ENCODE data around the gene SLC39A11. TPM values are rescaled to one million over a fixed set of nuclear protein-coding genes. Genes with fewer than 3 reads are reported as not detected.

The SLC39A11 gene
- polyA plus RNA-seq, 1 donor from 2014 or later = 8.0 TPM

- no peak for TF ChIP-seq EZH2 (IDR thresholded peaks at IDR 0.05; ENCODE audit: borderline replicate concordance, insufficient read depth, low read length, poor library complexity, severe bottlenecking)
- TF ChIP-seq MXI1 (conservative IDR thresholded peaks at IDR 0.05; ENCODE audit: poor library complexity, severe bottlenecking) = no peak
These were observed 63.5 kb downstream of the SLC39A11 start (continued) for GRCh38 chr17:73029021-73029420.

GRCh38 chr17:73028299-73028755 lies 64.2 kb downstream of the SLC39A11 start:
- Histone ChIP-seq H3K4me3 (ENCODE audit: low read length) (no peak overlapping the region), H3K9me3 (ENCODE audit: low read length) (no peaks in the 10 kb centered on the region), H3K27ac (ENCODE audit: low read length) (no peak overlapping the region), H3K36me3 (ENCODE audit: insufficient read depth, low read length) (no peaks in the 10 kb centered on the region), H4K20me1 (ENCODE audit: insufficient read depth) (no peaks in the 10 kb centered on the region), H3K27me3 (ENCODE audit: insufficient read depth, low read depth, low read length) (no peaks in the 10 kb centered on the region), H3K9me2 (ENCODE audit: insufficient read depth, low read length) (no peaks in the 10 kb centered on the region), H3K9ac (ENCODE audit: low read length) (no peak overlapping the region), H3K4me2 (ENCODE audit: low read length) (no peak overlapping the region), H3K79me2 (replicated peaks; ENCODE audit: insufficient read depth, low read length) (no peaks in the 10 kb centered on the region), H2AFZ (ENCODE audit: low read depth, low read length) (no peak overlapping the region), H3F3A (ENCODE audit: insufficient read depth, low read length, poor library complexity, severe bottlenecking) (no peaks in the 10 kb centered on the region)
- no peak for TF ChIP-seq SMC3 (conservative IDR thresholded peaks at IDR 0.05; ENCODE audit: poor library complexity)

GRCh38 chr17:73027130-73027741 lies 65.3 kb downstream of the SLC39A11 start:
- Histone ChIP-seq H3K4me2 (ENCODE audit: low read length) (no peak overlapping the region), H3K9ac (ENCODE audit: low read length) (no peak overlapping the region), H3K9me2 (ENCODE audit: insufficient read depth, low read length) (no peaks in the 10 kb centered on the region), H2AFZ (ENCODE audit: low read depth, low read length) (no peak overlapping the region), H4K20me1 (ENCODE audit: insufficient read depth) (no peaks in the 10 kb centered on the region), H3K9me3 (ENCODE audit: low read length) (no peaks in the 10 kb centered on the region), H3K79me2 (replicated peaks; ENCODE audit: insufficient read depth, low read length) (no peaks in the 10 kb centered on the region), H3K4me3 (ENCODE audit: low read length) (no peak overlapping the region), H3K27ac (ENCODE audit: low read length) (no peak overlapping the region), H3F3A (ENCODE audit: insufficient read depth, low read length, poor library complexity, severe bottlenecking) (no peaks in the 10 kb centered on the region), H3K36me3 (ENCODE audit: insufficient read depth, low read length) (no peaks in the 10 kb centered on the region), H3K27me3 (ENCODE audit: insufficient read depth, low read depth, low read length) (no peaks in the 10 kb centered on the region)
- no peak for TF ChIP-seq EP300 (conservative IDR thresholded peaks at IDR 0.05; ENCODE audit: poor library complexity, severe bottlenecking)
- TF ChIP-seq SMC3 (conservative IDR thresholded peaks at IDR 0.05; ENCODE audit: poor library complexity) = no peak

- no peak for TF ChIP-seq EZH2 (IDR thresholded peaks at IDR 0.05; ENCODE audit: borderline replicate concordance, insufficient read depth, low read length, poor library complexity, severe bottlenecking)
- no peak for TF ChIP-seq POLR2AphosphoS5 (IDR thresholded peaks at IDR 0.05)
- TF ChIP-seq SMC3 (conservative IDR thresholded peaks at IDR 0.05; ENCODE audit: poor library complexity) = no peak
- TF ChIP-seq RAD21 (conservative IDR thresholded peaks at IDR 0.05) = no peak
- no peak for TF ChIP-seq EP300 (conservative IDR thresholded peaks at IDR 0.05; ENCODE audit: poor library complexity, severe bottlenecking)
- no peak for TF ChIP-seq CTCF (IDR thresholded peaks at IDR 0.05; ENCODE audit: poor library complexity, severe bottlenecking)
- TF ChIP-seq REST (IDR thresholded peaks at IDR 0.05; ENCODE audit: borderline replicate concordance) = no peak
- no peak for TF ChIP-seq TAF1 (IDR thresholded peaks at IDR 0.05; ENCODE audit: low read depth)
- TF ChIP-seq MXI1 (conservative IDR thresholded peaks at IDR 0.05; ENCODE audit: poor library complexity, severe bottlenecking) = no peak
- no peak overlapping the region for H3K4me3 ChIP-seq (ENCODE audit: low read length)
- no peaks in the 10 kb centered on the region for H3K79me2 ChIP-seq (replicated peaks; ENCODE audit: insufficient read depth, low read length)
- H3K9me3 ChIP-seq (ENCODE audit: low read length) = no peaks in the 10 kb centered on the region
- no peaks in the 10 kb centered on the region for H3K36me3 ChIP-seq (ENCODE audit: insufficient read depth, low read length)
- no peaks in the 10 kb centered on the region for H4K20me1 ChIP-seq (ENCODE audit: insufficient read depth)
- H3K27ac ChIP-seq (ENCODE audit: low read length) = no peak overlapping the region
- no peak overlapping the region for H3K4me2 ChIP-seq (ENCODE audit: low read length)
- no peaks in the 10 kb centered on the region for H3F3A ChIP-seq (ENCODE audit: insufficient read depth, low read length, poor library complexity, severe bottlenecking)
- H3K27me3 ChIP-seq (ENCODE audit: insufficient read depth, low read depth, low read length) = no peaks in the 10 kb centered on the region
- H3K9me2 ChIP-seq (ENCODE audit: insufficient read depth, low read length) = no peaks in the 10 kb centered on the region
- no peak overlapping the region for H2AFZ ChIP-seq (ENCODE audit: low read depth, low read length)
- H3K9ac ChIP-seq (ENCODE audit: low read length) = no peak overlapping the region
These were observed 67.4 kb downstream of the SLC39A11 start for GRCh38 chr17:73025041-73025560.
